Common myeloid progenitor, CD34-positive (primary cell): ENCODE data around the gene SYNJ2.

Experiments used
- CTCF ChIA-PET: fragments of 350-600 bp; sonication (Branson Sonifier 250); formaldehyde crosslinking; loops from one replicate; lab custom pipeline; 2021; ENCODE audit warnings: antibody characterized with exemption; lab: Charles Lee
- POLR2A ChIA-PET: fragments of 350-600 bp; sonication (Branson Sonifier 250); formaldehyde crosslinking; loops from one replicate; lab custom pipeline; 2021; ENCODE audit warnings: antibody characterized with exemption; lab: Charles Lee
- DNase-seq, 3 donors: peaks; one replicate each; pipeline versions ENCODE4 v3.0.0 to v3.0.0-alpha.2; 2013
- H3K27ac ChIP-seq, 2 experiments: 1 replicate in 1 of 2; 2 replicates in 1 of 2; pipeline ENCODE4 v1.7.0; 2013; ENCODE audit warnings: inconsistent platforms in 2 of 2, low read length in 2 of 2, mild to moderate bottlenecking in 2 of 2, low read depth in 1 of 2, moderate library complexity in 1 of 2; ENCODE audit not compliant: severe bottlenecking in 2 of 2, insufficient read depth in 1 of 2, poor library complexity in 1 of 2
- H3K27me3 ChIP-seq, 5 experiments: replicated peaks in 2 of 5; 1 replicate in 3 of 5; 2 replicates in 2 of 5; pipeline versions ENCODE4 v1.6.1 to v1.7.0; 2013; ENCODE audit warnings: low read length in 4 of 5, mild to moderate bottlenecking in 2 of 5, moderate library complexity in 2 of 5, inconsistent platforms in 1 of 5; ENCODE audit not compliant: insufficient read depth in 5 of 5, control insufficient read depth in 4 of 5
- H3K36me3 ChIP-seq, 4 experiments: 1 replicate in 2 of 4; 2 replicates in 2 of 4; pipeline versions ENCODE4 v1.6.1 to v1.7.0; 2013; ENCODE audit warnings: low read length in 3 of 4, control low read depth in 1 of 4, mild to moderate bottlenecking in 1 of 4; ENCODE audit not compliant: control insufficient read depth in 4 of 4, insufficient read depth in 4 of 4
- H3K4me1 ChIP-seq, 4 experiments: 1 replicate in 3 of 4; 2 replicates in 1 of 4; pipeline versions ENCODE4 v1.6.1 to v1.7.1; 2013; ENCODE audit warnings: low read length in 3 of 4, mild to moderate bottlenecking in 3 of 4, control low read depth in 1 of 4, inconsistent platforms in 1 of 4, moderate library complexity in 1 of 4; ENCODE audit not compliant: control insufficient read depth in 4 of 4, insufficient read depth in 4 of 4; ENCODE audit errors: control extremely low read depth in 1 of 4
- H3K4me3 ChIP-seq, 7 experiments: 1 replicate in 4 of 7; 2 replicates in 3 of 7; pipeline versions ENCODE4 v1.5.1 to v1.7.0; 2013; ENCODE audit warnings: mild to moderate bottlenecking in 7 of 7, low read length in 6 of 7, moderate library complexity in 6 of 7, inconsistent platforms in 2 of 7, low read depth in 2 of 7, control low read depth in 1 of 7; ENCODE audit not compliant: insufficient read depth in 4 of 7, control insufficient read depth in 1 of 7; ENCODE audit errors: extremely low read depth in 1 of 7
- H3K9me3 ChIP-seq, 5 experiments: 1 replicate in 4 of 5; 2 replicates in 1 of 5; pipeline versions ENCODE4 v1.6.1 to v1.7.1; 2013; ENCODE audit warnings: low read length in 4 of 5, mild to moderate bottlenecking in 2 of 5, inconsistent platforms in 1 of 5, low read depth in 1 of 5, moderate library complexity in 1 of 5; ENCODE audit not compliant: control insufficient read depth in 4 of 5, insufficient read depth in 2 of 5; ENCODE audit errors: control extremely low read depth in 1 of 5
- WGBS: methylation state at CpG from one replicate; pipeline ENCODE4 v1.1.5; 2013; ENCODE audit not compliant: insufficient coverage; 5-methylcytosine and 5-hydroxymethylcytosine counted together

SYNJ2 gene

GRCh38 chr6:157941101-157941863, 40.4 kb upstream of the SYNJ2 start:
- H3K36me3 ChIP-seq, result peaks cover 11 to 44% (median 26%) of the 10 kb centered on the region in 4 experiments
- H3K4me3 ChIP-seq, result no peak overlapping the region
- no peaks in the 10 kb centered on the region for H3K9me3 ChIP-seq
- no peaks in the 10 kb centered on the region for H3K4me1 ChIP-seq
- DNase-seq, result no peak
- WGBS, result 95% methylated on average over 10 of the region's 13 CpGs
- CTCF ChIA-PET, result interaction anchor here (0.6 to 1.1 kb wide), 2 partner anchors 130 to 263 kb away, joined by 4 read pairs; no protein-coding TSS in a partner anchor
- H3K27ac ChIP-seq, result no peak overlapping the region
- no peaks in the 10 kb centered on the region for H3K27me3 ChIP-seq
- POLR2A ChIA-PET, result no interaction called here

DNA sequence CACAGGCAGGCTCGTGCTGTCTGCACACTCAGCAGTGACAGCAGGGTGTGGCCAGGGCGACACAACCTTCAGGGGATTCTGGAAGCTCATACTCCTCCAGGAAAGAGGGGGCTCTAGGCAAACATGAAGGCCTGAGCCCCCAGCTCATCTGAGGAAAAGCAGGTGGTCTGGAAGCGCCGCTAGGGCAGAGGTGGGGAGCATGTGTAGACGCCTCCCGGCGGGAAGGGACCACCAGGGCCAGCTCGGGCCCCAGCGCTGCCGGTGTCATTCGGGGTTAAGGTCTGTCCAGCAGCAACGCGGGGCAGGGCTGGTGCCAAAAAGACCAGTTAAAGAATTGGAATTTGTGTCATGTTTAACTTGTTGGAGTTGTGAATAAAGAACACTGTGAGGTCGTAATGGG, 39.3 kb upstream of the SYNJ2 start:
- Histone ChIP-seq H3K27me3 (no peaks in the 10 kb centered on the region), H3K4me3 (no peak overlapping the region), H3K4me1 (peaks cover 0 to 7% (median 0%) of the 10 kb centered on the region in 4 experiments), H3K9me3 (no peaks in the 10 kb centered on the region), H3K27ac (no peak overlapping the region), H3K36me3 (peaks cover 11 to 44% (median 26%) of the 10 kb centered on the region in 4 experiments)
- WGBS, result 100% methylated on average over 12 of the region's 14 CpGs
- ChIA-PET CTCF (interaction anchor here (0.7 to 1.1 kb wide), 3 partner anchors 9 to 129 kb away, joined by 3 to 4 read pairs (median 3); no protein-coding TSS in a partner anchor), POLR2A (no interaction called here)
- DNase-seq, result no peak

DNA sequence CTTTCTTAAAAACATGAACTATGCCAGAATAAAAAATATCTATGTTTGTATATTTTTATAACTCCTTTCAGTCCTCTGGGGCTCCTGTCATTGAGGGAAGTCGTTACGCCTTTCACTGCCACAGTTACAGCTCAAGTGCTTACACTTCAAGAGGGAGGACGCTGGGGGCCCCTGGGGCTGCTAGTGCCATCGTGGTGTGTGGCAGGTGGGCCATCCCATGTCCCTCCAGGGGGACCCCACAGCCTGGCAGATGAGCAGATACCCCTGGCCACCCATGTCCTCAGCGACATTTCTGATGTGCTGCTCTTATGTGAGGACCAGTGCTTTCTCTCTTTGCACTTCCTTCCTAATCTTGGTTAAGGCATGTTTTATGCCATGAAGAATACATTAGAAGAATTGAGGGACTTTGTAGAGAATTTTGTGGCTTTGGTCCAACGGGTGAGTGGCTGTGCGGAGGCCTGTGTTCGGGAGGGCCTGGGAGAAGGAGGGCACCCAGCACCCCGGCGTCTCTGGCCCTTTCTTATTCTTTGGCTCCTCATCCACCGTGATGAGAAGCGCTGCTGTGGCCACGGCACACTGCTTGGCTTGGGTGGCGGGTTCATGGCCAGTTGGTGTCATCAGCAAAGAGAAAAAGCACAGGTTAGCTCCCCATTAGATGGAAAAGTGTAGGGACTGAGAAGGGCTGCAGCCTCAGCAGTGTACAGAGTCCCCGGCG, 38.3 kb upstream of the SYNJ2 start:
- CTCF ChIA-PET, result no interaction called here

DNA sequence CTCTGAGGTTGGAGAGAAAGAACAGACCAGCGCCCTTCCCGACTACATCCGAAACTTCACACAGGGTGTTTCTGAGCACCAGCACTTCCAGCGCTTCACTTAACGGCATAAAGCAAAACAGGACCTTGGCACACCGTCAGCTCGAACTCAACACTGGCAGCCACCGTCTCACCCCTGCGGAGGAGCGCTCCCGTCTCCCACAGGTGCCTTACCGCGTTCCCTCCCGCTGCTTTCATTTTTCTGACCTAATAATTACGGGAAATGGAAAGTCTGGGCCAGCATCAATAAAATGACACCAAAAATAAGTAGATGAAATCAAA, 37.7 kb upstream of the SYNJ2 start:
- peaks cover 8 to 40% (median 23%) of the 10 kb centered on the region in 4 experiments for H3K36me3 ChIP-seq
- WGBS, result over 99% methylated on average over 13 of the region's 15 CpGs
- no peak overlapping the region for H3K4me3 ChIP-seq
- ChIA-PET CTCF (no interaction called here), POLR2A (no interaction called here)
- no peaks in the 10 kb centered on the region for H3K27me3 ChIP-seq
- H3K27ac ChIP-seq, result no peak overlapping the region
- H3K4me1 ChIP-seq, result peaks cover 0 to 7% (median 0%) of the 10 kb centered on the region in 4 experiments
- no peak for DNase-seq
- no peaks in the 10 kb centered on the region for H3K9me3 ChIP-seq

More for the DNA sequence above, 38.3 kb upstream of the SYNJ2 start:
- Histone ChIP-seq H3K4me3 (no peak overlapping the region), H3K27ac (no peak overlapping the region), H3K27me3 (no peaks in the 10 kb centered on the region), H3K36me3 (peaks cover 8 to 44% (median 26%) of the 10 kb centered on the region in 4 experiments), H3K4me1 (peaks cover 0 to 7% (median 0%) of the 10 kb centered on the region in 4 experiments), H3K9me3 (no peaks in the 10 kb centered on the region)
- POLR2A ChIA-PET, result no interaction called here
- WGBS, result 95% methylated on average over 12 of the region's 16 CpGs
- no peak for DNase-seq

DNA sequence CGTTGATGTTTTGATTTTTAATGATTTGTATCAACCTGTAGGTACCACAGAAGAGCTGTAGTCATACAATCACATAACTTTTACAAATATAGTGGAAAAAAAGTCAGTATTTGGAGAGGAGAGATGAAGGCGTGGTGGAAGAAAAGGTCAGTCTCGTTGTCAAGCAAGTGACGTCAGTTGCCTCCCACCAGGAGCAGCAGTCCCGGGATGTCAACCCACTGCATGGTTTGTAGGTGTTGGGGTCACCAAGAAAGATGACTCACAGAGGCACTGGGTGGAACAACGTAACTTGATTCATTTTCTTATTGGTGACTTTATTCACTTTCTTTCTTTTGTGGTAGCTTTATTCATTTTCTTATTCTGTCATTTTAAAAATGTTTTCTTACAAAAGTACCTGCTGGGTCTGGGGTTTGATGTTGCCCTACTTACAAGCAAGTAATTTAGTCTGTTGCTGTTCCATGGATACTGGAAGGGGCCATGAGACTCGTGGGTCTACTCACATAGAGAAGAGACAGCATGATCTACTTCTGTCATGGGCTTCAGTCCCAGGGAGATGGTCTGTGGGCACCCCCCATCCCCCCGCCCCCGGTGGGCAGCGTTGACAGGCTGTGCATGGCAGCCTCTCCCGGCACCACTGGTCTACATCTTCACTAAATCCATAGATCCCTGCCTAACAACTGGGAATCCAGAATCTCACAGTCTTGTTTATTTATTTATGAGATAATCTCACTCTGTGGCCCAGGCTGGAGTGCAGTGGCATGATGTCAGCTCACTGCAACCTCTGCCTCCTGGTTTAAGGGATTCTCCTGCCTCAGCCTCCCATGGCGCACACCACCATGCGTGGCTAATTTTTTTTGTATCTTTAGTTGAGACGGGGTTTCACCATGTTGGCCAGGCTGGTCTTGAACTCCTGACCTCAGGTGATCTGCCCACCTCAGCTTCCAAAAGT, 36.4 kb upstream of the SYNJ2 start:
- no peaks in the 10 kb centered on the region for H3K27me3 ChIP-seq
- ChIA-PET POLR2A (no interaction called here), CTCF (interaction anchor here (1.4 to 3.7 kb wide), 3 partner anchors 8 to 188 kb away, joined by 4 to 22 read pairs (median 13); no protein-coding TSS in a partner anchor)
- no peak for DNase-seq
- 94% methylated on average over 3 of the region's 14 CpGs for WGBS
- peaks cover 0 to 7% (median 0%) of the 10 kb centered on the region in 4 experiments for H3K4me1 ChIP-seq
- no peak overlapping the region for H3K27ac ChIP-seq
- H3K4me3 ChIP-seq, result no peak overlapping the region
- peaks cover 8 to 33% (median 18%) of the 10 kb centered on the region in 4 experiments for H3K36me3 ChIP-seq
- H3K9me3 ChIP-seq, result no peaks in the 10 kb centered on the region

DNA sequence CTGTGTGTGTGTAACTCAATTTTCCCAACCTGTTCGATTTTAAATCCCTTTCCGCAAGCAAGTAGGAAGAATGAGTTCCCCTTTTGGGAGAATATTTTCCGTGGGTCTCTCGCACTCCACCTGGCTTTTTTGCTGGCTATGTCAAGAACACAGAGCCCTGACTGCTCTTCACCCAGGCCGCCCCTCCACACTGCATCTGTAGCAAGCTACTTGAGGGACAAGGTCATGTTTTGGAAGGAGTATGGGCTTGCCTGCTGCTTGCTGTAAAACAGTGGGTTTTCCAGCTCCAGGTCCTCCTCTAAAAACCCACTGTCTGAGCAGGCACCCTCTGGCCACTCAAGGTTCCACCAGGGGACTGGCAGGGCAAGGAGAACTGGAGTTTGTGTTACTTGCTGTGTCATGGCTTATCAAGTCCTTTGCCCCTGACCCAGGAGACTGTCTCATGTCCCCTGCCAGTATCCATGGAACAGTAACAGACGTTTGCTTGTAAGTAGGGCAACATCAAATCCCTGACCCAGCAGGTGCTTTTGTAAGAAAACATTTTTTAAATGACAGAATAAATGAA, 35.5 kb upstream of the SYNJ2 start:
- H3K9me3 ChIP-seq, result no peaks in the 10 kb centered on the region
- no peak overlapping the region for H3K4me3 ChIP-seq
- WGBS, result 88% methylated on average over 2 of the region's 6 CpGs
- no peak overlapping the region for H3K27ac ChIP-seq
- CTCF ChIA-PET, result interaction anchor here (1.0 to 3.7 kb wide), 12 partner anchors 8 to 331 kb away, joined by 3 to 32 read pairs (median 8); no protein-coding TSS in a partner anchor
- peaks cover 0 to 7% (median 0%) of the 10 kb centered on the region in 4 experiments for H3K4me1 ChIP-seq
- peaks cover 4 to 27% (median 15%) of the 10 kb centered on the region in 4 experiments for H3K36me3 ChIP-seq
- POLR2A ChIA-PET, result interaction anchor here (0.6 kb wide), 1 partner anchor 608 kb away, joined by 4 read pairs; no protein-coding TSS in a partner anchor
- no peaks in the 10 kb centered on the region for H3K27me3 ChIP-seq
- no peak for DNase-seq
